K562 (cell line): ENCODE results near the gene JPH4. TPM values are rescaled to one million over a fixed set of nuclear protein-coding genes. Genes with fewer than 3 reads are reported as not detected.

Experiments
- ATAC-seq: fragments of 200-7000 bp; cut with Tn5 transposase; 3 replicates; pipeline ENCODE4 v1.9.1; 2020; ENCODE audit warnings: moderate library complexity
- BruUV-seq: library from RNA; stranded (reverse); fragments of 400-500 nt; replicated peaks from 2 replicates; lab custom pipeline; 2021; lab: Mats Ljungman, UMichigan
- CTCF ChIA-PET: fragments of 300-600 bp; formaldehyde crosslinking; extraction: SDS; loops from one replicate; lab custom pipeline; 2021; ENCODE audit warnings: low intra/inter-chr PET ratio; lab: Yijun Ruan, JAX
- POLR2A ChIA-PET: fragments of 300-600, 350-650 bp; sonication (Branson Sonifier 250); formaldehyde crosslinking; extraction: SDS; loops from one replicate; lab custom pipeline; 2021; ENCODE audit warnings: antibody characterized with exemption, inconsistent platforms; lab: Yijun Ruan, JAX
- DNase-seq, 4 experiments: peaks; one replicate each; pipeline versions ENCODE4 v3.0.0 to v3.0.0-alpha.2; 2011 to 2018; ENCODE audit warnings: low spot score in 3 of 4, mixed read lengths in 3 of 4; ENCODE audit errors: extremely low read depth in 1 of 4
- FAIRE-seq: peaks from 2 replicates; lab custom pipeline; 2011; peaks lifted over from hg19 to GRCh38; lab: Jason Lieb, UNC
- H2AFZ ChIP-seq: 2 replicates; pipeline ENCODE4 v1.6.0; 2011; ENCODE audit warnings: low read depth, low read length, control low read depth, inconsistent platforms
- H3K27ac ChIP-seq: fragments of 200-600 bp; 3 replicates; pipeline ENCODE4 v1.8.0; 2011; ENCODE audit warnings: low read depth, mild to moderate bottlenecking, control low read depth, inconsistent platforms, low read length, moderate library complexity, mixed read lengths; ENCODE audit errors: extremely low read depth
- H3K27me3 ChIP-seq, 2 experiments: fragments of 300-600 bp in 1 of 2; 2 replicates in 1 of 2; 3 replicates in 1 of 2; pipeline versions ENCODE4 v1.6.0 to v1.8.0; 2011; ENCODE audit warnings: inconsistent platforms in 2 of 2, low read length in 2 of 2, mild to moderate bottlenecking in 1 of 2, mixed read lengths in 1 of 2, moderate library complexity in 1 of 2; ENCODE audit not compliant: control insufficient read depth in 2 of 2, insufficient read depth in 2 of 2
- H3K36me3 ChIP-seq: fragments of 300-600 bp; 3 replicates; pipeline ENCODE4 v1.8.0; 2011; ENCODE audit warnings: mild to moderate bottlenecking, low read length, inconsistent platforms; ENCODE audit not compliant: control insufficient read depth, insufficient read depth
- H3K4me1 ChIP-seq, 2 experiments: fragments of 200-600 bp in 1 of 2; replicated peaks in 1 of 2; 2 replicates in 1 of 2; 3 replicates in 1 of 2; pipeline versions ENCODE4 v1.5.1 to v1.8.0; 2011; ENCODE audit warnings: inconsistent platforms in 2 of 2, low read length in 2 of 2, mild to moderate bottlenecking in 1 of 2, mixed read lengths in 1 of 2, moderate library complexity in 1 of 2; ENCODE audit not compliant: control insufficient read depth in 2 of 2, insufficient read depth in 2 of 2
- H3K4me2 ChIP-seq: 2 replicates; pipeline ENCODE4 v1.6.1; 2011; ENCODE audit warnings: low read length, control low read depth, inconsistent platforms, mixed read lengths; ENCODE audit not compliant: insufficient read depth
- H3K4me3 ChIP-seq: fragments of 200-600 bp; sonication (generic), shearing (Covaris generic); 2 replicates; pipeline ENCODE4 v1.5.1; 2016; ENCODE audit warnings: control low read depth, inconsistent platforms
- H3K79me2 ChIP-seq: fragments of 200-600 bp; 3 replicates; pipeline ENCODE4 v1.8.0; 2011; ENCODE audit warnings: low read length, inconsistent platforms; ENCODE audit not compliant: control insufficient read depth, insufficient read depth
- H3K9ac ChIP-seq, 2 experiments: 2 replicates each; pipeline versions ENCODE4 v1.6.0 to v1.6.1; 2011; ENCODE audit warnings: low read depth in 2 of 2, low read length in 2 of 2, control low read depth in 1 of 2, inconsistent platforms in 1 of 2, mild to moderate bottlenecking in 1 of 2, mixed read lengths in 1 of 2; ENCODE audit not compliant: insufficient read depth in 1 of 2
- H3K9me1 ChIP-seq: one replicate; pipeline ENCODE4 v1.6.0; 2011; ENCODE audit warnings: inconsistent platforms, mild to moderate bottlenecking, low read length, moderate library complexity; ENCODE audit not compliant: control insufficient read depth, insufficient read depth
- H3K9me3 ChIP-seq: replicated peaks from 2 replicates; pipeline ENCODE4 v1.5.1; 2011; ENCODE audit warnings: low read depth, low read length, inconsistent platforms; ENCODE audit not compliant: control insufficient read depth, insufficient read depth
- H4K20me1 ChIP-seq: replicated peaks from 2 replicates; pipeline ENCODE4 v1.6.1; 2011; ENCODE audit warnings: low read length, inconsistent platforms, mixed read lengths; ENCODE audit not compliant: control insufficient read depth, insufficient read depth
- FOXJ3 ChIP-seq: sonication (generic); formaldehyde crosslinking; IDR thresholded peaks from 2 replicates; pipeline ENCODE4 v1.4.0; 2020; ENCODE audit warnings: mild to moderate bottlenecking, missing genetic modification reagents
- JUNB ChIP-seq: fragments of 450-650 bp; formaldehyde crosslinking; conservative IDR thresholded peaks from 2 replicates; pipeline ENCODE4 v1.4.0; 2020; ENCODE audit warnings: mild to moderate bottlenecking
- MXD1 ChIP-seq: fragments of 250-450 bp; sonication (Bioruptor Pico); IDR thresholded peaks from 2 replicates; pipeline ENCODE4 v1.8.0; 2021; ENCODE audit warnings: borderline replicate concordance, mild to moderate bottlenecking, moderate library complexity; ENCODE audit not compliant: poor library complexity, severe bottlenecking
- POLR2G ChIP-seq: fragments of 200-400 bp; formaldehyde crosslinking; IDR thresholded peaks from 2 replicates; pipeline ENCODE4 v1.6.1; 2017; ENCODE audit warnings: low read depth, mild to moderate bottlenecking, antibody characterized with exemption, low read length, moderate library complexity
- RBFOX2 ChIP-seq: fragments of 200-400 bp; formaldehyde crosslinking; IDR thresholded peaks from 2 replicates; pipeline ENCODE4 v1.6.1; 2017; ENCODE audit warnings: low read depth, mild to moderate bottlenecking, low read length, moderate library complexity
- TCFL5 ChIP-seq: fragments of 250-450 bp; sonication (Bioruptor Pico); conservative IDR thresholded peaks from 2 replicates; pipeline ENCODE4 v1.6.1; 2021; ENCODE audit warnings: mild to moderate bottlenecking, moderate library complexity, matching md5 sums
- ZNF512 ChIP-seq: IDR thresholded peaks from 2 replicates; pipeline ENCODE4 v1.6.1; 2016; ENCODE audit warnings: missing genetic modification characterization, missing compliant biosample characterization
- WGBS: fragments of 100-300 bp; shearing (Covaris generic); methylation state at CpG from one replicate; pipeline ENCODE4 v1.1.6; 2016; ENCODE audit warnings: low coverage, mixed read lengths; ENCODE audit not compliant: insufficient coverage; ENCODE audit errors: missing lambda C conversion rate; 5-methylcytosine and 5-hydroxymethylcytosine counted together
- in situ Hi-C: fragments of 300-500 bp; cut with MboI; formaldehyde crosslinking; loops from 4 replicates; pipeline ENCODE4 v1.15.0; 2018; ENCODE audit warnings: inconsistent platforms, mixed read lengths
- intact Hi-C: fragments of 100-400 bp; cut with micrococcal nuclease; formaldehyde crosslinking; loops from 2 replicates; pipeline ENCODE4 v1.14.2; 2022
- polyA plus RNA-seq, 8 experiments: library from polyadenylated mRNA; depleted of rRNA in 4 of 8; stranded (reverse) in 5 of 8; unstranded in 3 of 8; fragments of >200 nt; fragmentation: Nextera tagmentation in 2 of 8; fragmentation: Illumina TruSeq in 1 of 8; extraction: Ambion mirVana in 2 of 8; extraction: Trizol in 1 of 8; gene quantifications; 2 replicates each; pipeline versions ENCODE4 v1.2.1 to v1.2.3, GENCODE V29; 2011 to 2014; ENCODE audit warnings: inconsistent platforms in 1 of 8, missing spikeins in 1 of 8
- total RNA-seq, 7 experiments: library from RNA; depleted of rRNA in 6 of 7; stranded (reverse); fragments of >200 nt in 6 of 7; fragmentation: Illumina TruSeq in 2 of 7; extraction: Trizol in 2 of 7; gene quantifications; 2 replicates each; pipeline versions ENCODE4 v1.2.1 to v1.2.3, GENCODE V29; 2011 to 2021; ENCODE audit warnings: low replicate concordance in 1 of 7

The JPH4 gene
- total and polyA plus RNA-seq, 9 of the 15 experiments (the other 6 are each of a cell fraction or from before 2014, with no cell fraction given) = 0.04 to 0.13 (median 0.06) TPM; not detected in 5

GRCh38 chr14:23563473-23564180 lies 15.0 kb downstream of the JPH4 start:
- in situ Hi-C loops = loop anchor here (10.0 kb wide), 1 partner anchor 299 kb away; no protein-coding TSS in a partner anchor
- Histone ChIP-seq H3K36me3 (peaks cover 62% of the 10 kb centered on the region; the same call in 2 of the 3 replicates), H3K9ac (no peak overlapping the region), H3K4me1 (peaks cover 8 to 21% of the 10 kb centered on the region in 2 experiments; a peak in 4 of 5 replicates), H3K27me3 (no peaks in the 10 kb centered on the region), H3K27ac (no peak overlapping the region), H3K4me2 (no peak overlapping the region), H3K4me3 (no peak overlapping the region), H3K79me2 (peaks cover 10% of the 10 kb centered on the region; the same call in 2 of the 3 replicates), H3K9me3 (no peaks in the 10 kb centered on the region), H2AFZ (no peak overlapping the region), H3K9me1 (no peaks in the 10 kb centered on the region), H4K20me1 (0 out of 2 replicates have a peak, but pooled peaks cover 3% of the 10 kb centered on the region)
- DNase-seq = no peak
- ATAC-seq = no peak
- FAIRE-seq = no peak
- no TSS peak for BruUV-seq
- ChIA-PET CTCF (interaction anchor here (0.7 to 2.5 kb wide), 3 partner anchors 82 to 171 kb away, joined by 3 to 22 read pairs (median 4); no protein-coding TSS in a partner anchor), POLR2A (interaction anchor here (0.6 to 0.7 kb wide), 3 partner anchors 8 to 109 kb away, joined by 3 read pairs; no protein-coding TSS in a partner anchor)
- TF ChIP-seq TCFL5 (CRISPR knock-in tag) (no peak), ZNF512 (tag) (no peak), RBFOX2 (0 out of 2 replicates have a peak, but pooled peaks have one; percentile 34), POLR2G (peak; percentile 54), FOXJ3 (CRISPR knock-in tag) (no peak), JUNB (CRISPR knock-in tag) (no peak), MXD1 (CRISPR knock-in tag) (no peak)
- intact Hi-C loops = loop anchor here (5.0 kb wide), 1 partner anchor 441 kb away; no protein-coding TSS in a partner anchor
- 71% methylated on average over 8 of the region's 14 CpGs for WGBS
